K562 (cell line): ENCODE data around the gene ASPRV1. TPM values are rescaled to one million over a fixed set of nuclear protein-coding genes. Genes with fewer than 3 reads are reported as not detected.

ENCODE experiments used
- GATAD2A ChIP-seq: fragments of 450-650 bp; IDR thresholded peaks from 2 replicates; pipeline ENCODE4 v1.6.1; 2017
- KLF1 ChIP-seq: fragments of 450-650 bp; IDR thresholded peaks from 2 replicates; pipeline ENCODE4 v1.6.1; 2016; ENCODE audit warnings: missing genetic modification characterization, missing compliant biosample characterization
- NFIC ChIP-seq: fragments of 450-650 bp; IDR thresholded peaks from 2 replicates; pipeline ENCODE4 v1.6.1; 2017; ENCODE audit warnings: mild to moderate bottlenecking, inconsistent platforms
- NKRF ChIP-seq: fragments of 450-650 bp; IDR thresholded peaks from 2 replicates; pipeline ENCODE4 v1.6.1; 2016; ENCODE audit warnings: borderline replicate concordance
- NR0B1 ChIP-seq: fragments of 450-650 bp; IDR thresholded peaks from one replicate; pipeline ENCODE4 v1.6.1; 2018; ENCODE audit warnings: mild to moderate bottlenecking, moderate library complexity; ENCODE audit not compliant: partially characterized antibody
- RCOR1 ChIP-seq, 2 experiments: IDR thresholded peaks; 2 replicates each; pipeline ENCODE4 v1.6.1; 2012; ENCODE audit warnings: low read depth in 2 of 2, low read length in 2 of 2, borderline replicate concordance in 1 of 2, improper control_type of control experiment in 1 of 2
- SAFB2 ChIP-seq: fragments of 200-400 bp; formaldehyde crosslinking; IDR thresholded peaks from 2 replicates; pipeline ENCODE4 v1.6.1; 2018; ENCODE audit warnings: borderline replicate concordance, low read length, low read depth, moderate library complexity; ENCODE audit not compliant: severe bottlenecking
- SAP30 ChIP-seq: fragments of 200-600 bp; sonication (generic); IDR thresholded peaks from 2 replicates; pipeline ENCODE4 v1.6.1; 2012; ENCODE audit warnings: borderline replicate concordance, low read depth, mild to moderate bottlenecking, moderate library complexity, low read length, control low read depth, inconsistent platforms; ENCODE audit not compliant: insufficient read depth, poor library complexity, severe bottlenecking
- SMAD2 ChIP-seq: fragments of 150-350 bp; IDR thresholded peaks from 2 replicates; pipeline ENCODE4 v1.6.1; 2014; ENCODE audit warnings: low read depth, mild to moderate bottlenecking, low read length
- TEAD1 ChIP-seq, 2 experiments: fragments of 450-650 bp in 1 of 2; sonication (generic) in 1 of 2; formaldehyde crosslinking; IDR thresholded peaks; 2 replicates each; pipeline versions ENCODE4 v1.4.0 to v1.8.0; 2020 to 2022; ENCODE audit warnings: mild to moderate bottlenecking in 2 of 2, missing genetic modification reagents in 1 of 2
- ZBTB49 ChIP-seq: sonication (generic); formaldehyde crosslinking; IDR thresholded peaks from 2 replicates; pipeline ENCODE4 v1.8.0; 2022; ENCODE audit warnings: missing genetic modification reagents, mild to moderate bottlenecking, borderline replicate concordance
- ZFPM2 ChIP-seq: fragments of 250-450 bp; sonication (Bioruptor Pico); IDR thresholded peaks from 2 replicates; pipeline ENCODE4 v1.5.1; 2022; ENCODE audit warnings: mild to moderate bottlenecking
- ZNF12 ChIP-seq: sonication (generic); formaldehyde crosslinking; IDR thresholded peaks from 2 replicates; pipeline ENCODE4 v1.4.0; 2020; ENCODE audit warnings: mild to moderate bottlenecking, missing genetic modification reagents
- ZNF280A ChIP-seq: fragments of 450-650 bp; IDR thresholded peaks from 2 replicates; pipeline ENCODE4 v1.6.1; 2018; ENCODE audit warnings: mild to moderate bottlenecking, low read depth; ENCODE audit not compliant: partially characterized antibody
- ZNF518B ChIP-seq: fragments of 250-450 bp; sonication (Bioruptor Pico); IDR thresholded peaks from 2 replicates; pipeline ENCODE4 v1.5.0; 2021; ENCODE audit warnings: mild to moderate bottlenecking, moderate library complexity
- polyA plus RNA-seq, 8 experiments: library from polyadenylated mRNA; depleted of rRNA in 4 of 8; stranded (reverse) in 5 of 8; unstranded in 3 of 8; fragments of >200 nt; fragmentation: Nextera tagmentation in 2 of 8; fragmentation: Illumina TruSeq in 1 of 8; extraction: Ambion mirVana in 2 of 8; extraction: Trizol in 1 of 8; gene quantifications; 2 replicates each; pipeline versions ENCODE4 v1.2.1 to v1.2.3, GENCODE V29; 2011 to 2014; ENCODE audit warnings: inconsistent platforms in 1 of 8, missing spikeins in 1 of 8
- total RNA-seq, 7 experiments: library from RNA; depleted of rRNA in 6 of 7; stranded (reverse); fragments of >200 nt in 6 of 7; fragmentation: Illumina TruSeq in 2 of 7; extraction: Trizol in 2 of 7; gene quantifications; 2 replicates each; pipeline versions ENCODE4 v1.2.1 to v1.2.3, GENCODE V29; 2011 to 2021; ENCODE audit warnings: low replicate concordance in 1 of 7

Gene ASPRV1
- total and polyA plus RNA-seq, 9 of the 15 experiments (the other 6 are each of a cell fraction or from before 2014, with no cell fraction given), result 0.17 to 0.72 (median 0.47) TPM; not detected in 1

GRCh38 chr2:69914164-69914949 is 47.1 kb downstream of the ASPRV1 start (continued):
- TF ChIP-seq NR0B1 (no peak), ZNF518B (CRISPR knock-in tag) (no peak), ZNF280A (no peak), ZBTB49 (CRISPR knock-in tag) (0 out of 2 replicates have a peak, but pooled peaks have one; percentile 11), KLF1 (0 out of 2 replicates have a peak, but pooled peaks have one; percentile 44), ZFPM2 (CRISPR knock-in tag) (no peak), GATAD2A (no peak), SAP30 (peak; percentile 50), RCOR1 (IDR thresholded peaks at IDR 0.05; ENCODE audit: borderline replicate concordance in 1 of 2, low read depth in 2 of 2, low read length in 2 of 2) (no peak; a peak in 2 of 4 replicates), NFIC (peak; percentile 74), TEAD1 (CRISPR knock-in tag; IDR thresholded peaks at IDR 0.05) (peak; percentile 42 to 57; a peak in 2 of 4 replicates), NKRF (peak; percentile 94), ZNF12 (CRISPR knock-in tag) (no peak), SMAD2 (no peak), SAFB2 (no peak)
